K562 (cell line): ENCODE data around the gene SLC4A5. TPM values are rescaled to one million over a fixed set of nuclear protein-coding genes. Genes with fewer than 3 reads are reported as not detected.

ENCODE experiments used
- ATAC-seq: fragments of 200-7000 bp; cut with Tn5 transposase; 3 replicates; pipeline ENCODE4 v1.9.1; 2020; ENCODE audit warnings: moderate library complexity
- BruUV-seq: library from RNA; stranded (reverse); fragments of 400-500 nt; replicated peaks from 2 replicates; lab custom pipeline; 2021; lab: Mats Ljungman, UMichigan
- CTCF ChIA-PET: fragments of 300-600 bp; formaldehyde crosslinking; extraction: SDS; loops from one replicate; lab custom pipeline; 2021; ENCODE audit warnings: low intra/inter-chr PET ratio; lab: Yijun Ruan, JAX
- POLR2A ChIA-PET: fragments of 300-600, 350-650 bp; sonication (Branson Sonifier 250); formaldehyde crosslinking; extraction: SDS; loops from one replicate; lab custom pipeline; 2021; ENCODE audit warnings: antibody characterized with exemption, inconsistent platforms; lab: Yijun Ruan, JAX
- DNase-seq, 4 experiments: peaks; one replicate each; pipeline versions ENCODE4 v3.0.0 to v3.0.0-alpha.2; 2011 to 2018; ENCODE audit warnings: low spot score in 3 of 4, mixed read lengths in 3 of 4; ENCODE audit errors: extremely low read depth in 1 of 4
- FAIRE-seq: peaks from 2 replicates; lab custom pipeline; 2011; peaks lifted over from hg19 to GRCh38; lab: Jason Lieb, UNC
- H2AFZ ChIP-seq: 2 replicates; pipeline ENCODE4 v1.6.0; 2011; ENCODE audit warnings: low read depth, low read length, control low read depth, inconsistent platforms
- H3K27ac ChIP-seq: fragments of 200-600 bp; 3 replicates; pipeline ENCODE4 v1.8.0; 2011; ENCODE audit warnings: low read depth, mild to moderate bottlenecking, control low read depth, inconsistent platforms, low read length, moderate library complexity, mixed read lengths; ENCODE audit errors: extremely low read depth
- H3K27me3 ChIP-seq, 2 experiments: fragments of 300-600 bp in 1 of 2; 2 replicates in 1 of 2; 3 replicates in 1 of 2; pipeline versions ENCODE4 v1.6.0 to v1.8.0; 2011; ENCODE audit warnings: inconsistent platforms in 2 of 2, low read length in 2 of 2, mild to moderate bottlenecking in 1 of 2, mixed read lengths in 1 of 2, moderate library complexity in 1 of 2; ENCODE audit not compliant: control insufficient read depth in 2 of 2, insufficient read depth in 2 of 2
- H3K36me3 ChIP-seq: fragments of 300-600 bp; 3 replicates; pipeline ENCODE4 v1.8.0; 2011; ENCODE audit warnings: mild to moderate bottlenecking, low read length, inconsistent platforms; ENCODE audit not compliant: control insufficient read depth, insufficient read depth
- H3K4me1 ChIP-seq, 2 experiments: fragments of 200-600 bp in 1 of 2; replicated peaks in 1 of 2; 2 replicates in 1 of 2; 3 replicates in 1 of 2; pipeline versions ENCODE4 v1.5.1 to v1.8.0; 2011; ENCODE audit warnings: inconsistent platforms in 2 of 2, low read length in 2 of 2, mild to moderate bottlenecking in 1 of 2, mixed read lengths in 1 of 2, moderate library complexity in 1 of 2; ENCODE audit not compliant: control insufficient read depth in 2 of 2, insufficient read depth in 2 of 2
- H3K4me2 ChIP-seq: 2 replicates; pipeline ENCODE4 v1.6.1; 2011; ENCODE audit warnings: low read length, control low read depth, inconsistent platforms, mixed read lengths; ENCODE audit not compliant: insufficient read depth
- H3K4me3 ChIP-seq: fragments of 200-600 bp; sonication (generic), shearing (Covaris generic); 2 replicates; pipeline ENCODE4 v1.5.1; 2016; ENCODE audit warnings: control low read depth, inconsistent platforms
- H3K79me2 ChIP-seq: fragments of 200-600 bp; 3 replicates; pipeline ENCODE4 v1.8.0; 2011; ENCODE audit warnings: low read length, inconsistent platforms; ENCODE audit not compliant: control insufficient read depth, insufficient read depth
- H3K9ac ChIP-seq, 2 experiments: 2 replicates each; pipeline versions ENCODE4 v1.6.0 to v1.6.1; 2011; ENCODE audit warnings: low read depth in 2 of 2, low read length in 2 of 2, control low read depth in 1 of 2, inconsistent platforms in 1 of 2, mild to moderate bottlenecking in 1 of 2, mixed read lengths in 1 of 2; ENCODE audit not compliant: insufficient read depth in 1 of 2
- H3K9me1 ChIP-seq: one replicate; pipeline ENCODE4 v1.6.0; 2011; ENCODE audit warnings: inconsistent platforms, mild to moderate bottlenecking, low read length, moderate library complexity; ENCODE audit not compliant: control insufficient read depth, insufficient read depth
- H3K9me3 ChIP-seq: replicated peaks from 2 replicates; pipeline ENCODE4 v1.5.1; 2011; ENCODE audit warnings: low read depth, low read length, inconsistent platforms; ENCODE audit not compliant: control insufficient read depth, insufficient read depth
- H4K20me1 ChIP-seq: replicated peaks from 2 replicates; pipeline ENCODE4 v1.6.1; 2011; ENCODE audit warnings: low read length, inconsistent platforms, mixed read lengths; ENCODE audit not compliant: control insufficient read depth, insufficient read depth
- ASH1L ChIP-seq: fragments of 450-650 bp; IDR thresholded peaks from 2 replicates; pipeline ENCODE4 v1.6.1; 2018; ENCODE audit warnings: borderline replicate concordance, mild to moderate bottlenecking, low read depth; ENCODE audit not compliant: partially characterized antibody
- CHD2 ChIP-seq: IDR thresholded peaks from 2 replicates; pipeline ENCODE4 v1.6.1; 2011; ENCODE audit warnings: low read depth, low read length
- COPS2 ChIP-seq: fragments of 450-650 bp; conservative IDR thresholded peaks from 2 replicates; pipeline ENCODE4 v1.6.1; 2016; ENCODE audit warnings: mild to moderate bottlenecking, moderate library complexity
- CREB5 ChIP-seq: fragments of 250-450 bp; sonication (Bioruptor Pico); IDR thresholded peaks from 2 replicates; pipeline ENCODE4 v1.5.0; 2020; ENCODE audit warnings: mild to moderate bottlenecking
- IRF1 ChIP-seq: sonication (generic); formaldehyde crosslinking; IDR thresholded peaks from 2 replicates; pipeline ENCODE4 v1.8.0; 2022; ENCODE audit warnings: missing genetic modification reagents, mild to moderate bottlenecking, borderline replicate concordance
- PHB ChIP-seq: fragments of 250-450 bp; sonication (Bioruptor Pico); IDR thresholded peaks from 2 replicates; pipeline ENCODE4 v1.5.0; 2021
- RNF2 ChIP-seq: sonication (generic); IDR thresholded peaks from 2 replicates; pipeline ENCODE4 v1.6.1; 2016
- TAL1 ChIP-seq: fragments of 450-650 bp; IDR thresholded peaks from 2 replicates; pipeline ENCODE4 v1.6.1; 2016; ENCODE audit warnings: mild to moderate bottlenecking
- TRIM28 ChIP-seq: fragments of 450-650 bp; IDR thresholded peaks from 2 replicates; pipeline ENCODE4 v1.6.1; 2017
- ZNF121 ChIP-seq: sonication (generic); formaldehyde crosslinking; conservative IDR thresholded peaks from 2 replicates; pipeline ENCODE4 v1.8.0; 2022; ENCODE audit warnings: missing genetic modification reagents
- ZNF699 ChIP-seq: fragments of 250-450 bp; sonication (Bioruptor Pico); IDR thresholded peaks from 2 replicates; pipeline ENCODE4 v1.8.0; 2021; ENCODE audit warnings: mild to moderate bottlenecking, moderate library complexity; ENCODE audit not compliant: insufficient replicate concordance
- ZNF717 ChIP-seq: fragments of 250-450 bp; sonication (Bioruptor Pico); IDR thresholded peaks from 2 replicates; pipeline ENCODE4 v1.5.0; 2021
- WGBS: fragments of 100-300 bp; shearing (Covaris generic); methylation state at CpG from one replicate; pipeline ENCODE4 v1.1.6; 2016; ENCODE audit warnings: low coverage, mixed read lengths; ENCODE audit not compliant: insufficient coverage; ENCODE audit errors: missing lambda C conversion rate; 5-methylcytosine and 5-hydroxymethylcytosine counted together
- in situ Hi-C: fragments of 300-500 bp; cut with MboI; formaldehyde crosslinking; loops from 4 replicates; pipeline ENCODE4 v1.15.0; 2018; ENCODE audit warnings: inconsistent platforms, mixed read lengths
- intact Hi-C: fragments of 100-400 bp; cut with micrococcal nuclease; formaldehyde crosslinking; loops from 2 replicates; pipeline ENCODE4 v1.14.2; 2022
- polyA plus RNA-seq, 8 experiments: library from polyadenylated mRNA; depleted of rRNA in 4 of 8; stranded (reverse) in 5 of 8; unstranded in 3 of 8; fragments of >200 nt; fragmentation: Nextera tagmentation in 2 of 8; fragmentation: Illumina TruSeq in 1 of 8; extraction: Ambion mirVana in 2 of 8; extraction: Trizol in 1 of 8; gene quantifications; 2 replicates each; pipeline versions ENCODE4 v1.2.1 to v1.2.3, GENCODE V29; 2011 to 2014; ENCODE audit warnings: inconsistent platforms in 1 of 8, missing spikeins in 1 of 8
- total RNA-seq, 7 experiments: library from RNA; depleted of rRNA in 6 of 7; stranded (reverse); fragments of >200 nt in 6 of 7; fragmentation: Illumina TruSeq in 2 of 7; extraction: Trizol in 2 of 7; gene quantifications; 2 replicates each; pipeline versions ENCODE4 v1.2.1 to v1.2.3, GENCODE V29; 2011 to 2021; ENCODE audit warnings: low replicate concordance in 1 of 7

SLC4A5 gene
- total and polyA plus RNA-seq, 9 of the 15 experiments (the other 6 are each of a cell fraction or from before 2014, with no cell fraction given), result 0.03 to 0.77 (median 0.14) TPM; not detected in 1

GRCh38 chr2:74252036-74252435, 91.2 kb downstream of the SLC4A5 start:
- ChIA-PET POLR2A (interaction anchor here (0.6 kb wide), 1 partner anchor 14 kb away, joined by 3 read pairs; no protein-coding TSS in a partner anchor), CTCF (interaction anchor here (0.7 to 3.0 kb wide), 3 partner anchors 81 to 301 kb away, joined by 3 to 14 read pairs (median 4); partner anchors contain the start of gene LOXL3)
- H3K4me1 ChIP-seq, result peaks cover 3 to 6% of the 10 kb centered on the region in 2 experiments; a peak in 3 of 5 replicates
- H3K4me3 ChIP-seq, result no peak overlapping the region
- H2AFZ ChIP-seq, result no peak overlapping the region
- H3K9me3 ChIP-seq, result no peaks in the 10 kb centered on the region
- H3K4me2 ChIP-seq, result no peak overlapping the region
- in situ Hi-C loops, result no loop called here
- DNase-seq, result no peak
- H3K79me2 ChIP-seq, result no peaks in the 10 kb centered on the region
- no peak for ATAC-seq
- intact Hi-C loops, result loop anchor here (5.0 to 10.0 kb wide), 4 partner anchors 140 to 427 kb away; partner anchors contain the start of gene STAMBP
- no TSS peak for BruUV-seq
- 10% methylated on average over 8 of the region's 10 CpGs for WGBS
- H3K9me1 ChIP-seq, result no peaks in the 10 kb centered on the region
- H3K36me3 ChIP-seq, result no peaks in the 10 kb centered on the region
- TF ChIP-seq CREB5 (CRISPR knock-in tag) (no peak), PHB (no peak), IRF1 (CRISPR knock-in tag) (no peak), TRIM28 (no peak), COPS2 (no peak), ASH1L (no peak), ZNF699 (CRISPR knock-in tag) (no peak), RNF2 (no peak), ZNF121 (CRISPR knock-in tag) (no peak), ZNF717 (CRISPR knock-in tag) (no peak), TAL1 (no peak), CHD2 (no peak)
- TF ChIP-seq, all 486 proteins: peak for 0
- H3K9ac ChIP-seq, result no peak overlapping the region
- FAIRE-seq, result no peak
- peaks cover 11 to 39% of the 10 kb centered on the region in 2 experiments; a peak in 4 of 5 replicates for H3K27me3 ChIP-seq
- 0 out of 2 replicates have a peak, but pooled peaks cover 6% of the 10 kb centered on the region for H4K20me1 ChIP-seq
- no peak overlapping the region for H3K27ac ChIP-seq
